HG02938 (cell line): ENCODE results near the gene PBX4.
"Not testable (repeated sequence)": the region's sequence is repeated elsewhere in the genome, so short reads cannot be mapped to it uniquely, and the experiment has no call there.

Experiments
- ATAC-seq: cut with Tn5 transposase; IDR thresholded peaks from one replicate; pipeline ENCODE4 v1.9.1; 2021; ENCODE audit warnings: mild to moderate bottlenecking, moderate library complexity; ENCODE audit not compliant: unreplicated experiment

PBX4 gene, protein sequence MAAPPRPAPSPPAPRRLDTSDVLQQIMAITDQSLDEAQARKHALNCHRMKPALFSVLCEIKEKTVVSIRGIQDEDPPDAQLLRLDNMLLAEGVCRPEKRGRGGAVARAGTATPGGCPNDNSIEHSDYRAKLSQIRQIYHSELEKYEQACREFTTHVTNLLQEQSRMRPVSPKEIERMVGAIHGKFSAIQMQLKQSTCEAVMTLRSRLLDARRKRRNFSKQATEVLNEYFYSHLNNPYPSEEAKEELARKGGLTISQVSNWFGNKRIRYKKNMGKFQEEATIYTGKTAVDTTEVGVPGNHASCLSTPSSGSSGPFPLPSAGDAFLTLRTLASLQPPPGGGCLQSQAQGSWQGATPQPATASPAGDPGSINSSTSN

DNA sequence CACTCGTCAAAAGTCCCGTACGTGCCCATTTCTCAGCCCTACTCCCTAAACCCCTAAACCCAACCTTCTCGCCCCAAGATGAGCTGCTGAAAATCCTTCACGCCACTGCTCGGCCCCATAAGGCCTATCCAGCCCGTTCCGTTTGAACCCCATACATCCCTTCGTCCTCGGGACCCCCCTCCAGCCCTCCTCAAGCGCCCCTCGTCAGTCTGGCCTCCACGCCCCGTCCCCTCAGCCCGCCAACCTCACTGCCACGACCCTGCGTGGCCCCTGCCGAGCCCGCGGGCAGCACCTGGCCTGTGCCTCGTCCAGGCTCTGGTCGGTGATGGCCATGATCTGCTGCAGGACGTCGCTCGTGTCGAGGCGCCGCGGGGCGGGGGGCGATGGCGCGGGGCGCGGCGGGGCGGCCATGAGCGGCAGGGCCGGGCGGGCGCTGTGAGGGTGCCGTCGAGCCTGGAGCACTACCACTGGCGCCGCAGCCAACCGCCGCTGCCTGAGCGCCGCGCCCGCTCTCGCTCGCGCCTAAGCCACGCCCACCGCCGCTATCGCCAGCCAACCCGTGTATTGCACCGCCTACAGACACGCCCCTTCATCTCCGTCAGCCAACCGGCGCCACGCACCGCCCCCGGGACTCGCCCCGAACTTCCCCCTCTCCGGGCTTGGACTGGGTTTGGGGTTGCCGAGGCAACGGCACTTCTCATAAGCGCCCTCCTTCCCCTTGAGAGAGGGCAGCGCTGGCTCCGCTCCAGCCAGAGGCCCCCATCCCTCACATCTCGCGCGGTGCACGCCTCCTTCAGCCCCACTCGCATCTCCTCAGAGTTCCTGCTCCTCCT, at the start of gene PBX4:
Gene PBX4, minus strand, starts transcription at position 469 of the 833 bp plus-strand sequence. Its CDS starts 58 bp downstream, at position 411.
- peak; percentile 90 for ATAC-seq

DNA sequence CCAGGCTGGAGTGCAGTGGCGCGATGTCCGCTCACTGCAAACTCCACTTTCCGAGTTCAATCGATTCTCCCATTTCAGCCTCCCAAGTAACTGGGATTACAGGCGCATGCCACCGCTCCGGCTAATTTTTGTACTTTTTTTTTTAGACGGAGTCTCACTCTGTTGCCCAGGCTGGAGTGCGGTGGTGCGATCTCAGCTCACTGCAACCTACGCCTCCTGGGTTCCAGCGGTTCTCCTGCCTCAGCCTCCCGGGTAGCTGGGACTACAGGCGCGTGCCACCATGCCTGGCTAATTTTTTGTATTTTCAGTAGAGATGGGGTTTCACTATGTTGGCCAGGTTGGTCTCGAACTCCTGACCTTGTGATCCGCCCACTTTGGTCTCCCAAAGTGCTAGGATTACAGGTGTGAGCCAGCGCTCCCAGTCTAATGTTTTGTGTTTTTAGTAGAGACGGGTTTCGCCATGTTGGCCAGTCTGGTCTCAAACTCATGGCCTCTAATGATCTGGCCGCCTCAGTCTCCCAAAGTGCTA, 47.0 kb upstream of the PBX4 start:
- ATAC-seq: not testable (repeated sequence)

DNA sequence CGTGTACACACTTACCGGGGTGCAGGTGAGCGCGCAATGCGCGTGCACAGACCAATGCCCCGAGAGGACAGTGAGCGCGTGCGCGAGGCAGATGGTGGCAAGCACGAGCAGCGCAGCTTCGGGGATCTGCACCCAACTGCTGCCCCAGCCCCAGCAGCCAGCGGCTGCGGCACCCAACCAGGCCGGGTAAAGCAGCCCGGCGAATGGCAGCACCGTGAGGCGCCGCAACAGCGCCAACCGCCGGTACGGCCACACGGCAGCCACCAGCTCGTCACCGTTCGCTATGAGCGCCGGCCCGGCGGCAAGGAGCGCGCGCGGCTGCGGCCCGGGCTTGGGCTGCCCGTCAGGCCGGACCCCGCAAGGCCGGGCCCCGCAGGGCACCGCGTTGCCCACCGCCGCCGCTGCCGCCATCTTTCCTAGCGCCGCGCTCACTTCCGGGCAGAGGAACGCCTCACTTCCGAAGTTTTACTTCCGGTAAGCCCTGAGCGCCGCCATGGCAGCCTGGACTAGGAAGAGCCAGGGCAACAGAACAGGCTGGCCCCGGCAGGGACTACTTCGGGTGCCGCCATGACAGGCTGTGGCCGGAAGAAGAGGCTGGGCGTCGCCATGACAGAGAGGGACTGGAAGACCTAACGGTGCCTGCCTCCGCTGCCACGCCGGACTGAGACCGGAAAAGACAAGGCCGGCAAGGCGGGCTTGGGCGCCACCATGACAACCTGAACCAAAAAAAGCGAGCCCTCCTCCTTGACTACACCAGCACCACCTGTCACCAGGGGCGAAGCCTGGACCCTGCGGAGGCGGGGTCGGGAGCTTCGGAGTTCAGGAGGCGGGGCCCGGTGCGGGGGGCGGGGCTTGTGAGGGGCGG, 45.0 kb upstream of the PBX4 start, which contains the start of gene ATP13A1:
Gene ATP13A1, minus strand, starts transcription at position 421 of the 865 bp plus-strand sequence. Its CDS starts 10 bp downstream, at position 411.
- ATAC-seq: peak; percentile 70

DNA sequence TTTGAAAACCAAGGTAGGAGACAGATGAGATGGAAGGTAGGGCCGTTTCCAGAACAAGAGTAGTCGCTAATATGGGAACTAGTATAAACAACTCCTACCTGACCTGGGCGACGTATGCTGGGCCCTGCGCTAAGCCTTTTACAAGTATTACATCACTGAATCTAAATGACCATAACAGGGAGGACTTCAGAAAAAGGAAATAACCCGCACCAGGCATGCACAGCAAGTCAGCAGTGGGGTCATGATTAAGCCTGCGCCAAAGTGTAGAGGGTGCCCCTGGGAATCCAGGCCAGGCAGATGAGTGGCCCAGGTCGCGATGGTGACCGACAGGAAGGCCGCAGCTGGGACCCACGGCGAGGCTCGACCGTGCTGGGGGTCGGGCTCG, 44.4 kb upstream of the PBX4 start:
- ATAC-seq: peak; percentile 18

DNA sequence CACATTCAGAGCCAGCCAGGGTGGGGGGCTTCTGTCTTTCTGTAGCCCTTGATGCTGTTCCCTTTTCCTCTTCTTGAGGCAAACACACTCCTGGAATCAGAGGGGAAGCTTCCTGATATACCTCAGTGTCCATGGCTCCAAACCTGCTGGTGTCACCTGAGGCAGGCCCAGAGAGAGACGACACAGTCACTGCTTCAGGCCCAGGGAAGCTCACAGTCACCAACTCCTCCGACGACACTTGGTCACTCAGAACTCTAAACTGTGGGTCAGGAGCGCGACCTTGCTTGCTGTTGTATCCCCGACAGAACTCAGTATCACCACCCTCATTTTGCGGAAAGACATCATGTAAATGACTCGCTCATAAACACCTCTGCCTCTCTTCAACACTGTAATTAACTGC, 43.9 kb upstream of the PBX4 start:
- ATAC-seq: no peak

DNA sequence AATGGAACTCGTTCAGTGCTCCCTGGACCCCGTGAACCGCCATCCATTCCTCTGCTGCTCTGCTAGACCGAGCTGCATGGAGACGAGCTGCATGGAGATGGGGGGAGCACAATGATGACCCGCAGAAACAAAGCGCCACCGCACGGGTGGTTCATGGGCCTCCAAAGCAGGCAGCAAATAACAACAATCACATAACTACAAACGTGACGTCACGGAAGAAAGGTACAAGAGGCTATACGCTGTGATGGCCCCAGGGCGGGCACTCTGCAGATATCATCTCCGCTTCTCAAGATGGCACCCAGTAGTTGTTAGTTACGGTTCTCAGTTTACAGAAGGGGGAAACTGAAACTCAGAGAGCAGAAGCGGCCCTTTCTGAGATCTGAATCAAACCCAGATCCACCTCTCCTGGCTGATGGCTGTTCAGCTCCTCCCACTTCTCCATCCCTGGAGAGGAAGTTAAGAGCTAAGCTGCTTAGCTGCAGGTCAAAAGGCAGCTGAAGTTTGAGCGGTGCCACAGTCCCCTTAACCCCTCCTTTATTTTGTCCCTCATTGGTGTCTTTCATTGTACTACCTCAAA, 43.3 kb upstream of the PBX4 start:
- ATAC-seq: peak; percentile 33

DNA sequence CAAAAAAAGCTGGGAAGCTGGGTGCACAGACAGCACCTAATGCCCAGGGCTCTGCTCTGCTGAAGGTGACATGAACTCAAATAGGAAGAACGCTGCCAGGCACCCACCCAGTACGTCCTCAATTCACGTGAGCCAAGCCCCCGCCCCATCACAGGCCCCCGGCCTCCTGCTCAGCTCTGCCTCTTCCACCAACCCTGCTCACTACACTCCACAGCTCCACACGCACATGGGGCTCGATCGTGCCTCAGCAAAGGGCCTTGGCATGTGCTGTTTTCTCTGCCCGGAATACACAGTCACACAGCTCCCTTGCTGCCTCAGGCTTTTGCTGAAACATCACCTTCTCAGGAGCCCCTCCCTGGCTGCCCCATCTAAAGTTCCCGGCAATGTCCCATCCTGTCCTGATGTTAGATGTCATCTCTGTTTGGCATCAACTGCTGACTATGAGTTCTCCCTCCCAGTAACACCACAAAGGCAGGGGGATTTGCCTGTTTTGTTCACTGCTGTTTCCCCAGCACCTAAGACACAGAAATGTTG, 42.7 kb upstream of the PBX4 start:
- no peak for ATAC-seq

DNA sequence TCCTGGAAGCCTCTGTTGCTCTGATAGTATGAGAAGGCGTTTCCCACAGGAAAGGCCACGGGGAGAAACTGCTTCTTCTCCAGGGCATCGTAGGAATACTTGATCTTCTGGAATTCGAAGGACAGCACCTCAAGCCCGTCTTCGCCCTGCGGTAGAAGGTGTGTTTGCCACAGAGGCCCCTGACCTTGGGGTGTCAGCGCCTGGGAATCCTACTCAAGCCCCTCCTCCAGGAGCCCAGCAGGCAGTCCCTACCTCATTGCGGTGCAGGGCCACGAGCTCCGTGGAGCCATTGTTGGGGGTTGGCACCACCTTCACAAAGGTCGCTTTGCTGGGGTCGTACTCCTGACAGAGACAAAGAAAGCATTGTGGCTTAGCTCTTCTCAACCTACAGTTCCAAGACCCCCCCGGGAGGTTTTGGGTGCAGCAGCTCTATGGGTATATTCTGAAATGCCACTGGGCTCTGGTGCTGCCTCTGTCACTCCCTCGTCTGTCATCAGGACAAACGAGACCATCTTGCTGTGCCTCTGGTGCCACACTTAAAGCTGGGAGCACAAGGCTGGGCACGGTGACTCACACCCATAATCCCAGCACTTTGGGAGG, 41.3 kb upstream of the PBX4 start:
- no peak for ATAC-seq

DNA sequence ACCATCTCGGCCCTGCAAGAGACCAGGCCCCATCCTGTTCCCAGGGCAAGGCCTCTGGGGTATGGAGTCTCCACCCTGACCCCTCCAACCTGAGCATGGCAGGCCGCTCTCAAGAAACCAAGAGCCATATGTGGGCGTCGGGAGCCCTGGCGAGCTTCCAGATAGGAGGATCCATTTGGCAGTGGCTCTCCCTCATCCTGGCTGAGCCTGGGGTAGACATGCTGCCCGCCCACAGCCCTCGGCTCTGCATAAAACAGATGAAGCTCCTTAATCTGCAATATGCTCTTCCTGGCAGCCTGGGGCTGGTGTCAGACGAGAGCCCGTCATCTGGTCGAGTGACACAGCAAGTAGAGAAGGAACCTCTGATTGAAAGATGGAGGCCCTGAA, 38.9 kb upstream of the PBX4 start:
- no peak for ATAC-seq

DNA sequence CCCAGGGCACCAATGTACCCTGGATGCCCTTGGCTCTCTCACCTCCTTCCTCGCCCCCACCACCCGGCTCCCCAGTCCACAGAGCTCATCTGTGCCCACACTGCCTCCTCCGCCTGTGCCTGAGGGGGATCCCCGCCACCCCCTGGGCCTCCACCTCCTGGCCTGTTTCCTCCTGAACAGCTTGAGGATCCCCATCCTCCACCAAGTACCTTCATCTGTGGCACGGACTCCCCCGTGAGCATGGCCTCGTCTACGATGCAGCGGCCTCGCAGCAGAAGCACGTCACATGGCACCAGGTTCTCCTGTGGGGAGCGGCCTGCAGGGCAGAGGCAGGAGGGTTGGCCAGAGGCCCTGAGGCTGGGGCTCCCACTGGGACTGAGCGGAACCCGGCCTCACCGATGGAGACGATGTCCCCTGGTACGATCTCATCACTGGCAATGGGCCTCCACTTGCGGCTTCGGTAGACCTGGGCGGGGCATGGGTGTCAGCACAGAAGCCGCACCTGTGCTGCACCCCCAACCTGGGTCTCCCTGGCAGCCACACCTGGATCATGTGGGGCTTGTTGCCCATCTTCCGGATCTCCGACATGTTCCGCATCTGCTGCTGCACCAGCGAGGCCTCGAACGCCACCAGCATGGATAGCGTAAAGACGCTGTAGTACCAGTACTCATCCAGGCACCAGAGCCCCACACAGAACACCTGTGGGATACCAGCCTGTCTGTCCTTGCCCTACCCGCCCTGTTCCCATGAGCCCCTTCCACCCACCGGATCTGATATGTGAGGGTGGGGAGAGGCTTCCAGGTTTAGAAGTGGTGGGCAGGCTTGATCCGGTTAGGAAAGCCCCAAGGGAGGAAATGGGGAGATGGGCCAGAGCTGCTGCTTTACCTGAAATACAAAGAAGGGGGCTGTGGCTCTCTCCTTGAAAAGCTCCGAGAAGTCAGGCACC, 38.2 kb upstream of the PBX4 start:
- ATAC-seq: no peak

DNA sequence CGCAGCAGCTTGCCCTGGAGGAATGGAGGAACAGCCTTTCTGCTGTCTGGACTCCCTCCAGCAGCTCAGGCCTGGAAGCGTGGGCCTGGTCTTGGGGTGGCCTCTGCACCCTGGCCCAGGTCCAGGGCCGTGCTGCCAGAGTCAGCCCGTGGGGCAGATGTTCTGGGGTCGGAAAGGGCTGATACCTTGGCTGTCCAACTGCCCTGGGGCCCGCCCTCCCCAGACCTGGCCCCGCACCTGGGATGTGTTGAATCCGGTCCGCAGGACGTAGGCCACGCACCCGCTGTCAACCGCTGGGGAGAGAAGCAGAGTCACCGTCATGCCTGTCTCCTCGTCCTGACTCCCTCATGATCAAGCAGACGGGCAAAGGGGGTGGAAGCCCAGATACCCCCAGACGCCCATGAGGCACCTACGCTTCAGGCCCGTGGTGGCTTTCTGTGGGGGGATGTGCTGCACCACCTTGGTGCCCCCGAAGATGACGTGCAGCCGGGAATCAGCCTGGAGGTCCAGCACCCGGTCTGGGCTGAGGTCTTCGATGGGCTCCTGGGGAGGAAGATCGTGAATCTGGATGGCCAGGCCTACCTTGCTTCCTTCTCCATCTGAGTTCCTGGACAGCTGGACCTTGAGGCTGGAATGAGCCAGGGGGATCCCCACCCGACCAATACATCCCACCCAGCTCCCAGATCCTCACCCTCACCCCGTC, 37.3 kb upstream of the PBX4 start:
- ATAC-seq: no peak

DNA sequence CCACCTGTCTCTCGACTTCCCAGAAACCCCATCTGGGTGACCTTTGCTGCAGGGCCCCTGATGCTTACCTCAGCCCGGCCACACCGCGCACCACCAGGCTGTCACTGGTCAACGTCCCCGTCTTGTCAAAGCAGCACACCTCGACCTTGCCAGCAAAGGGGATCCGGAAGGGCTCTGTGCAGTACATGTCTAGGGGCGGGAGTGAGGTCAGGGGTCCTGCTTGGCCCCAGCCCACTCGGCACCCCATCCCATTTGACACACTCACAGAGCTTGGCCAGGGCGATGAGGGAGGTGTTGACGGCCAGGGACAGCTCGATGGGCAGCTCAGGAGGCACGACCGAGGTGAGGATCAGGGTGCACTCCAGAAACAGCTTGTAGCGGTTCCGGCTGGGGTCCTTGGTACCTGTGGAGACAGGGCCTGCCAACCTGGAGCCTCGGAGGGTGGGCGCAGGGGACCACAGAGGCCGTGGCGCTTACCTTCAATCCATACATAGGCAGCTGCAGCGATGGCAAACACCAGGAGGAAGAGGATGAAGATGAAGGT, 36.6 kb upstream of the PBX4 start:
- no peak for ATAC-seq

DNA sequence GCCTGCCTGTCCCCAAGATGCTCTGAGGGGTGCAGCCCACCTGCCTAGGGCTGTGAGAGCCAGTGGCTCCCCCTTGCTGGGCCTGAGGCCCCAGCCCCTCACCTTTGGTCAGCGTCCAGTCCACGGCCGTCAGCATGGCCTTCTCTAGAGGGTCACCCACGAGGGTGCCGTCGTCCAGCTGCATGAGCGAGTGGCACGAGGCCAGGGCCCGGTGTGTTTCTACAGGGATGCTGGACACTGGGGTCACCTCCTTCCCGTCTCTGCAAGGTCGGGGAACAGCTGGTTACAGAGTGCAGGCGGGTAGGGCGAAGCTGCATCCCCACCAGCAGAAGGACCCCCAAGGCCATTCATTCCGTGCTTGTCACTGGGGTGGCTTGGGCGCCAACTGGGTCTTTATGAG, 36.0 kb upstream of the PBX4 start:
- no peak for ATAC-seq

DNA sequence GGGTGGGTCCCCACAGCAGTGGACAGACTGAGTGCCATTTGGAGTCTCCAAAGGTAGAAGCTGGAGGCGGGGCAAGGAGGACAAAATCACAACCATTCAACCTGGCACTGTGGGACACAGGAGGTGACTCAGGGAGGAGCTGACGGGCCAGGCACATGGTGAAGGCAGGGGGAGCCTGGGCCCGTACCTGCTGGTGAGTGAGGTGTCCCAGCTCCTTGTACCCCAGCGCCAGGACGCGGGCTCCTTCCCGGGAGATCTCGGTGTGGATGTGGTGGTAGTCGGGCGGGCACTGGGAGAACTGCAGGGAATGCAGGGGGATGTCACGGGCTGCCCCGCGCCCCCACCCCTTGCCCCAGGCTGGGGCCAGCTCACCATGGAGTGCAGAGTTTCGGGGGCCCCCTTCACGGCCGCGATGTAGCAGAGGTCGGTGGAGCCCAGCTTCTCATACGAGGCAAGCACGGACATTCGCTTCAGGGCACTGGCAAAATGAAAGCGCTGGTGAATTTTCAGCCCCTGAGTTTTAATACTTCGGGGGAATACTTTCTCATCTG, 35.2 kb upstream of the PBX4 start:
- no peak for ATAC-seq

DNA sequence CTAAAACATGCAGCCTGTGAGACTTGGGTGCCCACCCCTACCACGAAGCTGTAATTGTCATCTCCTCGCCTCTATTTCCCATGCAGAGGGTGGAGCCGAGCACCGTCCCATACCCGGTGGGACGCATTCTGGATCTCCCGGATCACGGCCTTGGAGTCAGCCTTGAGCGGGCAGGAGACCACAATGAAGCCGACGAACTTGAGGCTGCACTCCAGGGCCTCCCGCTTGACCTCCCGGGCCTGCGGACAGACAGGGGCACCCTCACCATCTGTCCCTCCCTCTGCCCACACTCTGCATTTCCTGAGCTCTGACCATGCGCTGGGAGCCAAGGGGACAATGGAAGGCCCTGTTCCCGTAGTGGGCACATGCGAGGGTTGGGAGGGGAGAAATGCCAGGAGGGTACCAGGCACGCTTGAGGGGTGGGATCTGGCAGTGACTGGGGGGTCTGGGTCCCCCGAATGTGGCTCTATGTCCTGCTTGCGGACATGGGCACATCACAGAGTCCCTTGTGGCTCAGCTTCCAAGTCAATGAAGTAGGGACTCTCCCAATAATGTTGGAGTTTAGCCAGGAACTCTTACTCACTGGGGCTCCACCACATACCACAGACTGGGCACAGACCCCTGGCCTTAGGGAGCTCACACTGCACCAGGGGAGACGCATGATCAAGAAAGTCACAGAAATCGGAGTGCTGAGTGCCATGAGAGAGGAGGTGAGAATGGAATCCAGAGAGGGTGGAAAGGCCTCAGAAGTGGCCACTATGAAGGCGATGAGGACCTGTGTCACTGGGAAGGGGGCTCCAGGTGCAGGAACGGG, 34.2 kb upstream of the PBX4 start:
- no peak for ATAC-seq

DNA sequence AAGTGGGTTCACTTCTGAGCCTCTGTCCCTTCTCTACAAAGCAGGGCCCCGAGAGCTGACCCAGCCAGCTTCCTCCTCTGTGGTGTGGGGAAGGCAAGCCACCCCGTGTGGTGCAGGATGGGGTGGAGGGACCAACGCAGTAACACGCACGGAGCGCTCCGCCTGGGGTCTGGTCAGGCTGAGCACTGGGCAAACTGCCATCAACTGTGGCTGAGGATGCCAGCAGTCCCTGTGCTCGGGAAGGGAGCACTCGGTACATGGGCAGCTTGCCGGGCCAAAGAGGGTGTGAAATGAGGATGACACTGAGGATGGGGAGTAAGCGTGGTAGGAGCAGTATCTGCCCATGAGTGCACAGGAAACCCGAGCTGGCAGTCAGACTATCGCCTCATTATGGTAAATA, 32.6 kb upstream of the PBX4 start:
- no peak for ATAC-seq

DNA sequence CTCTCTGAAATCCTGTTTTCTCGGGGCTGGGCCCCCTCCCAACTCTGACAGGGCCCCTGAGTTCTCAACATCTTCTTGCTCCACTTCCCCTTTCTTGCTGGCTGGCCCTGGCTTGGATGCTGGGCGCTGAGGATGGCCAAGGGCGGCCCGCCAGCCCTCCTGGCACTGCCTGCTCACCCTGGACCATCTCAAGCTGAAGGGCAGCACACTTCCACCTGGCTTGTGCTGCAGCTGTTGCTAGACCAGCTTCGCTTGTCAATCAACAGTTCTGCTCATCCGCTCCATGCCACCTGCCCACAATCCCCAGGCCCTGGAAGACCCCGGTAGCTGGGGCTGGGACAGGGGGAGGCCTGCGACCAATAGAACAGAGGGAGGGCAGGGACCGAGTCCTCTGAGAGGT, 31.8 kb upstream of the PBX4 start:
- ATAC-seq: no peak
